ENCODE measurements around the gene LRRC8A. TPM values are rescaled to one million over a fixed set of nuclear protein-coding genes. Genes with fewer than 3 reads are reported as not detected.

Gene LRRC8A
- total RNA-seq, 1 experiment from 2014 or later = 22.0 TPM

- no peaks in the 10 kb centered on the region for H3K36me3 ChIP-seq (ENCODE audit: control insufficient read depth in 1 of 2, insufficient read depth in 2 of 2, low read length in 2 of 2)
- no peaks in the 10 kb centered on the region for H3K9me3 ChIP-seq (ENCODE audit: control insufficient read depth in 1 of 2, insufficient read depth in 1 of 2, low read depth in 1 of 2, low read length in 2 of 2)
- H2AFZ ChIP-seq (ENCODE audit: low read depth, low read length, poor library complexity, severe bottlenecking) = no peak overlapping the region
- peaks cover 4 to 10% of the 10 kb centered on the region in 2 experiments; a peak in 3 of 4 replicates for H3K4me1 ChIP-seq (ENCODE audit: control insufficient read depth in 1 of 2, insufficient read depth in 2 of 2, low read length in 2 of 2)
- TF ChIP-seq REST (IDR thresholded peaks at IDR 0.05; ENCODE audit: low read depth) = no peak
- TF ChIP-seq EZH2 (IDR thresholded peaks at IDR 0.05) = no peak
- TF ChIP-seq CBX3 (IDR thresholded peaks at IDR 0.05; ENCODE audit: low read depth) = no peak
- TF ChIP-seq POLR2A (IDR thresholded peaks at IDR 0.05; ENCODE audit: borderline replicate concordance, extremely low read depth, insufficient read depth, insufficient read length) = no peak
- no peak for TF ChIP-seq CEBPB (IDR thresholded peaks at IDR 0.05; ENCODE audit: low read depth)
- no peak for TF ChIP-seq SRF (IDR thresholded peaks at IDR 0.05; ENCODE audit: low read depth)
- no peak for TF ChIP-seq SIN3A (IDR thresholded peaks at IDR 0.05; ENCODE audit: low read depth)
- TF ChIP-seq POLR2AphosphoS5 (IDR thresholded peaks at IDR 0.05; ENCODE audit: low read depth, low read length) = no peak
- TF ChIP-seq SP1 (IDR thresholded peaks at IDR 0.05; ENCODE audit: low read depth) = no peak
- no peak for TF ChIP-seq JUND (IDR thresholded peaks at IDR 0.05)
- no peak for TF ChIP-seq ELF1 (IDR thresholded peaks at IDR 0.05; ENCODE audit: borderline replicate concordance, low read depth)
- no peak for TF ChIP-seq RAD21 (IDR thresholded peaks at IDR 0.05; ENCODE audit: low read depth)
- TF ChIP-seq EGR1 (IDR thresholded peaks at IDR 0.05; ENCODE audit: low read depth) = no peak
- TF ChIP-seq, protein P1, sequence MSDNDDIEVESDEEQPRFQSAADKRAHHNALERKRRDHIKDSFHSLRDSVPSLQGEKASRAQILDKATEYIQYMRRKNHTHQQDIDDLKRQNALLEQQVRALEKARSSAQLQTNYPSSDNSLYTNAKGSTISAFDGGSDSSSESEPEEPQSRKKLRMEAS (IDR thresholded peaks at IDR 0.05) = no peak
- TF ChIP-seq YY1 (IDR thresholded peaks at IDR 0.05; ENCODE audit: extremely low read depth, insufficient replicate concordance, low read depth, low read length) = no peak
- TF ChIP-seq, protein P2, sequence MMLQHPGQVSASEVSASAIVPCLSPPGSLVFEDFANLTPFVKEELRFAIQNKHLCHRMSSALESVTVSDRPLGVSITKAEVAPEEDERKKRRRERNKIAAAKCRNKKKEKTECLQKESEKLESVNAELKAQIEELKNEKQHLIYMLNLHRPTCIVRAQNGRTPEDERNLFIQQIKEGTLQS (IDR thresholded peaks at IDR 0.05) = no peak
- TF ChIP-seq, protein P3, sequence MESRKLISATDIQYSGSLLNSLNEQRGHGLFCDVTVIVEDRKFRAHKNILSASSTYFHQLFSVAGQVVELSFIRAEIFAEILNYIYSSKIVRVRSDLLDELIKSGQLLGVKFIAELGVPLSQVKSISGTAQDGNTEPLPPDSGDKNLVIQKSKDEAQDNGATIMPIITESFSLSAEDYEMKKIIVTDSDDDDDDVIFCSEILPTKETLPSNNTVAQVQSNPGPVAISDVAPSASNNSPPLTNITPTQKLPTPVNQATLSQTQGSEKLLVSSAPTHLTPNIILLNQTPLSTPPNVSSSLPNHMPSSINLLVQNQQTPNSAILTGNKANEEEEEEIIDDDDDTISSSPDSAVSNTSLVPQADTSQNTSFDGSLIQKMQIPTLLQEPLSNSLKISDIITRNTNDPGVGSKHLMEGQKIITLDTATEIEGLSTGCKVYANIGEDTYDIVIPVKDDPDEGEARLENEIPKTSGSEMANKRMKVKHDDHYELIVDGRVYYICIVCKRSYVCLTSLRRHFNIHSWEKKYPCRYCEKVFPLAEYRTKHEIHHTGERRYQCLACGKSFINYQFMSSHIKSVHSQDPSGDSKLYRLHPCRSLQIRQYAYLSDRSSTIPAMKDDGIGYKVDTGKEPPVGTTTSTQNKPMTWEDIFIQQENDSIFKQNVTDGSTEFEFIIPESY (IDR thresholded peaks at IDR 0.05; ENCODE audit: extremely low read depth, insufficient replicate concordance, low read length) = no peak
- no peak for TF ChIP-seq ZNF274 (IDR thresholded peaks at IDR 0.05; ENCODE audit: low read depth, low read length)
- H3K4me2 ChIP-seq (ENCODE audit: low read length) = no peak overlapping the region
- ATAC-seq = no peak
- CTCF ChIA-PET = interaction anchor here (0.8 to 3.5 kb wide), 14 partner anchors 9 to 293 kb away, joined by 3 to 20 read pairs (median 4); partner anchors contain the start of genes ENDOG, SPOUT1 and ZDHHC12
- H4K20me1 ChIP-seq (ENCODE audit: insufficient read depth) = no peaks in the 10 kb centered on the region
- RAD21 ChIA-PET (ENCODE audit: low non-redundant PET in 1 of 2, low total read pairs in 2 of 2, uncharacterized antibody in 2 of 2, unreplicated experiment in 2 of 2) = interaction anchor here in 1 of 2 experiments (1.9 kb wide), 1 partner anchor 110 kb away, joined by 4 read pairs; the partner anchor contains the start of gene ENDOG
- H3K27ac ChIP-seq (ENCODE audit: low read depth, low read length) = no peak overlapping the region
- no peak overlapping the region for H3K9ac ChIP-seq (ENCODE audit: low read length)
- H3K79me2 ChIP-seq (ENCODE audit: insufficient read depth, low read length) = no peaks in the 10 kb centered on the region
- BruUV-seq (replicated peaks) = no TSS peak
- POLR2A ChIA-PET = interaction anchor here (0.9 kb wide), 1 partner anchor 20 kb away, joined by 3 read pairs; no protein-coding TSS in a partner anchor
- intact Hi-C loops (cut with micrococcal nuclease) = loop anchor here (1.0 to 5.0 kb wide), 4 partner anchors 65 to 281 kb away; no protein-coding TSS in a partner anchor
- DNase-seq (ENCODE audit: low read depth, low spot score) = no peak
- H3K4me3 ChIP-seq (replicated peaks in 1 of 2; ENCODE audit: low read depth in 1 of 2, low read length in 2 of 2) = no peak overlapping the region
- no peaks in the 10 kb centered on the region for H3K27me3 ChIP-seq (ENCODE audit: insufficient read depth, low read length)
- H3K9me2 ChIP-seq (ENCODE audit: insufficient read depth) = no peaks in the 10 kb centered on the region
Measured at GRCh38 chr9:128928624-128929023, 46.7 kb downstream of the LRRC8A start.
